Kidney tubule cell (primary cell): ENCODE measurements around the gene HOXB5.
A peak's percentile ranks its signal among the peaks of the same experiment; 100 is the strongest.

Experiments
- DNase-seq: peaks from one replicate; pipeline ENCODE4 v3.0.0-alpha.2; 2018; ENCODE audit warnings: low spot score

Gene HOXB5

GRCh38 chr17:48589831-48590606, 3.6 kb downstream of the HOXB5 start, which contains the start of gene HOXB3:
HOXB3 (minus strand) TSS chr17:48590241; CDS start chr17:48552474, 37,767 bp downstream.
- no peak for DNase-seq

GRCh38 chr17:48589060-48589830, 4.3 kb downstream of the HOXB5 start:
- DNase-seq: no peak

GRCh38 chr17:48588528-48588927, 5.1 kb downstream of the HOXB5 start:
- DNase-seq: no peak

- no peak for DNase-seq
Observed at GRCh38 chr17:48588074-48588415, 5.5 kb downstream of the HOXB5 start.

- no peak for DNase-seq
Observed at GRCh38 chr17:48587276-48588073, 6.1 kb downstream of the HOXB5 start.

- DNase-seq: peak; percentile 74
Observed at GRCh38 chr17:48586355-48587258, 7.0 kb downstream of the HOXB5 start.

GRCh38 chr17:48584223-48584741, 9.3 kb downstream of the HOXB5 start:
- no peak for DNase-seq

GRCh38 chr17:48583708-48584222, 9.8 kb downstream of the HOXB5 start:
- no peak for DNase-seq

GRCh38 chr17:48582750-48583069, 10.9 kb downstream of the HOXB5 start:
- no peak for DNase-seq

GRCh38 chr17:48579760-48580554, 13.6 kb downstream of the HOXB5 start:
- DNase-seq: no peak

- DNase-seq: no peak
Observed at GRCh38 chr17:48579471-48579759, 14.2 kb downstream of the HOXB5 start.

GRCh38 chr17:48578616-48579470, 14.7 kb downstream of the HOXB5 start:
- DNase-seq: no peak

- DNase-seq: peak; percentile 82
Observed at GRCh38 chr17:48577946-48578615, 15.5 kb downstream of the HOXB5 start, which contains the start of gene HOXB4. HOXB4 (minus strand) TSS chr17:48578350; CDS start chr17:48578319, 31 bp downstream.

GRCh38 chr17:48577330-48577945, 16.1 kb downstream of the HOXB5 start:
- DNase-seq: no peak

GRCh38 chr17:48576479-48577309, 16.9 kb downstream of the HOXB5 start:
- DNase-seq: peak; percentile 64

- no peak for DNase-seq
Observed at GRCh38 chr17:48575673-48576478, 17.7 kb downstream of the HOXB5 start.
